Measurements from ENCODE around the gene GIN1.
"Not testable (repeated sequence)": the region's sequence is repeated elsewhere in the genome, so short reads cannot be mapped to it uniquely, and the experiment has no call there.

The GIN1 gene

GRCh38 chr5:103119765-103120606 is at the start of gene GIN1, which contains the start of gene PPIP5K2:
Gene GIN1 (minus strand): TSS chr5:103120138. CDS start chr5:103108707, 11,431 bp downstream.
Gene PPIP5K2 (plus strand): TSS chr5:103120301. CDS start chr5:103129590, 9,289 bp downstream.
- DNase-seq = peak; percentile 97

GRCh38 chr5:103166706-103167105 is 46.8 kb upstream of the GIN1 start:
- no peak for DNase-seq

GRCh38 chr5:103151156-103151555 is 31.2 kb upstream of the GIN1 start:
- DNase-seq = no peak

- DNase-seq = no peak
These were observed 28.3 kb upstream of the GIN1 start for GRCh38 chr5:103148213-103148612.

GRCh38 chr5:103145196-103145595 is 25.3 kb upstream of the GIN1 start:
- no peak for DNase-seq

GRCh38 chr5:103142132-103142531 is 22.2 kb upstream of the GIN1 start:
- not testable (repeated sequence) for DNase-seq

- DNase-seq = peak; percentile 89
These were observed 19.4 kb upstream of the GIN1 start for GRCh38 chr5:103139264-103139865.

- no peak for DNase-seq
These were observed 18.3 kb upstream of the GIN1 start for GRCh38 chr5:103138202-103138690.

- DNase-seq = no peak
These were observed 15.5 kb upstream of the GIN1 start for GRCh38 chr5:103135461-103135860.

GRCh38 chr5:103133231-103133630 is 13.3 kb upstream of the GIN1 start:
- no peak for DNase-seq

- no peak for DNase-seq
These were observed 12.7 kb upstream of the GIN1 start for GRCh38 chr5:103132684-103133083.

GRCh38 chr5:103128202-103128601 is 8.3 kb upstream of the GIN1 start:
- no peak for DNase-seq

- no peak for DNase-seq
These were observed 7.4 kb upstream of the GIN1 start for GRCh38 chr5:103127292-103127817.

- no peak for DNase-seq
These were observed 6.6 kb upstream of the GIN1 start for GRCh38 chr5:103126557-103126956.

- no peak for DNase-seq
These were observed 2.3 kb upstream of the GIN1 start for GRCh38 chr5:103122242-103122641.

GRCh38 chr5:103120607-103121200 is 766 bp upstream of the GIN1 start:
- peak; percentile 11 for DNase-seq

- no peak for DNase-seq
These were observed 721 bp downstream of the GIN1 start for GRCh38 chr5:103119070-103119764.

- DNase-seq = no peak
These were observed 2.4 kb downstream of the GIN1 start for GRCh38 chr5:103117471-103117991.

- no peak for DNase-seq
These were observed 5.5 kb downstream of the GIN1 start for GRCh38 chr5:103114440-103114839.

- no peak for DNase-seq
These were observed 7.0 kb downstream of the GIN1 start for GRCh38 chr5:103112910-103113309.

- DNase-seq = peak; percentile 26
These were observed 8.5 kb downstream of the GIN1 start for GRCh38 chr5:103111468-103111867.

GRCh38 chr5:103110403-103110802 is 9.5 kb downstream of the GIN1 start:
- DNase-seq = no peak
